Measurements from ENCODE around the gene PPP3R1. TPM values are rescaled to one million over a fixed set of nuclear protein-coding genes. Genes with fewer than 3 reads are reported as not detected.

Gene PPP3R1
- total and polyA plus RNA-seq, 9 of the 15 experiments (the other 6 are each of a cell fraction or from before 2014, with no cell fraction given): 3.7 to 70.0 (median 24.8) TPM

DNA sequence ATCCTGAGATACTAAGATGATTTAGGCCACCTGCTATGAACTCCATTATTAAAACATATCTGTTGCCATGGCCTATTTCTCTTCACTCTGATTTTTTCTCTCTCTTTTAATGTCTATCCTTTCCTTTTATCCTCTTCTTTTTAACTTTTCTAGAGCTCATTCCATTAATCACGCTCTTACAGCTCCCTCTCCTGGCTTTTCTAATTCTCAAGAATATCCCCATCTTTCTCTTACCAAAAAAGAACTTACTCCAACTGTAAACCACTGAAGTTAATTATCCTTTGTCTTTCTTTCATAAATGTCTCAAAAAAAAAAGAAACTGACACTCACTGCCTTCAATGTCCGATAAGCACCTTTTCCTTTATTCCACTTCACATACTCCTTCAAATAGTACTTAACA is 7.9 kb downstream of the PPP3R1 start:
- H3K9me1 ChIP-seq (ENCODE audit: control insufficient read depth, insufficient read depth, low read length): no peaks in the 10 kb centered on the region
- H3K36me3 ChIP-seq (ENCODE audit: control insufficient read depth, insufficient read depth, low read length): peaks cover 32% of the 10 kb centered on the region
- no peak overlapping the region for H3K9ac ChIP-seq (ENCODE audit: insufficient read depth in 1 of 2, low read depth in 2 of 2, low read length in 2 of 2)
- WGBS (ENCODE audit: insufficient coverage, low coverage, missing lambda C conversion rate): 55% methylated on average over 2 of the region's 2 CpGs
- FAIRE-seq (no peak), DNase-seq (ENCODE audit: extremely low read depth in 1 of 4, low spot score in 3 of 4) (no peak), ATAC-seq (no peak)
- H3K4me2 ChIP-seq (ENCODE audit: insufficient read depth, low read length): no peak overlapping the region
- H3K4me3 ChIP-seq: no peak overlapping the region
- no peak overlapping the region for H2AFZ ChIP-seq (ENCODE audit: low read depth, low read length)
- no peak overlapping the region for H3K27ac ChIP-seq (ENCODE audit: extremely low read depth, low read depth, low read length)
- no TSS peak for BruUV-seq (replicated peaks)
- no peaks in the 10 kb centered on the region for H3K9me3 ChIP-seq (replicated peaks; ENCODE audit: control insufficient read depth, insufficient read depth, low read depth, low read length)
- peaks cover 7 to 37% of the 10 kb centered on the region in 2 experiments; a peak in 4 of 5 replicates for H3K4me1 ChIP-seq (replicated peaks in 1 of 2; ENCODE audit: control insufficient read depth in 2 of 2, insufficient read depth in 2 of 2, low read length in 2 of 2)
- in situ Hi-C loops (cut with MboI) (no loop called here), intact Hi-C loops (cut with micrococcal nuclease) (loop anchor here (1.0 to 10.0 kb wide), 2 partner anchors 60 to 122 kb away; no protein-coding TSS in a partner anchor)
- H3K79me2 ChIP-seq (ENCODE audit: control insufficient read depth, insufficient read depth, low read length): peaks cover 100% of the 10 kb centered on the region
- ChIA-PET POLR2A (interaction anchor here (0.6 to 3.2 kb wide), 5 partner anchors 9 to 126 kb away, joined by 3 to 13 read pairs (median 3); no protein-coding TSS in a partner anchor), CTCF (ENCODE audit: low intra/inter-chr PET ratio) (interaction anchor here (0.6 to 1.9 kb wide), 3 partner anchors 8 to 488 kb away, joined by 3 to 10 read pairs (median 3); no protein-coding TSS in a partner anchor)
- peaks cover 48% of the 10 kb centered on the region for H4K20me1 ChIP-seq (replicated peaks; ENCODE audit: control insufficient read depth, insufficient read depth, low read length)
- no peaks in the 10 kb centered on the region for H3K27me3 ChIP-seq (ENCODE audit: control insufficient read depth in 2 of 2, insufficient read depth in 2 of 2, low read length in 2 of 2)
- no peak for TF ChIP-seq ZMIZ1 (IDR thresholded peaks at IDR 0.05; ENCODE audit: low read depth in 2 of 2, low read length in 2 of 2)
- TF ChIP-seq RAD21 (CRISPR knock-in tag; conservative IDR thresholded peaks at IDR 0.05 in 1 of 2, IDR thresholded peaks at IDR 0.05 in 1 of 2): peak; percentile 19 to 50; a peak in 3 of 4 replicates
- no peak for TF ChIP-seq ETS1 (conservative IDR thresholded peaks at IDR 0.05; ENCODE audit: control insufficient read depth, low read depth, low read length)
- TF ChIP-seq, protein P1, sequence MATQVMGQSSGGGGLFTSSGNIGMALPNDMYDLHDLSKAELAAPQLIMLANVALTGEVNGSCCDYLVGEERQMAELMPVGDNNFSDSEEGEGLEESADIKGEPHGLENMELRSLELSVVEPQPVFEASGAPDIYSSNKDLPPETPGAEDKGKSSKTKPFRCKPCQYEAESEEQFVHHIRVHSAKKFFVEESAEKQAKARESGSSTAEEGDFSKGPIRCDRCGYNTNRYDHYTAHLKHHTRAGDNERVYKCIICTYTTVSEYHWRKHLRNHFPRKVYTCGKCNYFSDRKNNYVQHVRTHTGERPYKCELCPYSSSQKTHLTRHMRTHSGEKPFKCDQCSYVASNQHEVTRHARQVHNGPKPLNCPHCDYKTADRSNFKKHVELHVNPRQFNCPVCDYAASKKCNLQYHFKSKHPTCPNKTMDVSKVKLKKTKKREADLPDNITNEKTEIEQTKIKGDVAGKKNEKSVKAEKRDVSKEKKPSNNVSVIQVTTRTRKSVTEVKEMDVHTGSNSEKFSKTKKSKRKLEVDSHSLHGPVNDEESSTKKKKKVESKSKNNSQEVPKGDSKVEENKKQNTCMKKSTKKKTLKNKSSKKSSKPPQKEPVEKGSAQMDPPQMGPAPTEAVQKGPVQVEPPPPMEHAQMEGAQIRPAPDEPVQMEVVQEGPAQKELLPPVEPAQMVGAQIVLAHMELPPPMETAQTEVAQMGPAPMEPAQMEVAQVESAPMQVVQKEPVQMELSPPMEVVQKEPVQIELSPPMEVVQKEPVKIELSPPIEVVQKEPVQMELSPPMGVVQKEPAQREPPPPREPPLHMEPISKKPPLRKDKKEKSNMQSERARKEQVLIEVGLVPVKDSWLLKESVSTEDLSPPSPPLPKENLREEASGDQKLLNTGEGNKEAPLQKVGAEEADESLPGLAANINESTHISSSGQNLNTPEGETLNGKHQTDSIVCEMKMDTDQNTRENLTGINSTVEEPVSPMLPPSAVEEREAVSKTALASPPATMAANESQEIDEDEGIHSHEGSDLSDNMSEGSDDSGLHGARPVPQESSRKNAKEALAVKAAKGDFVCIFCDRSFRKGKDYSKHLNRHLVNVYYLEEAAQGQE (IDR thresholded peaks at IDR 0.05; ENCODE audit: borderline replicate concordance): peak; percentile 12; the same call in 1 of the 2 replicates
- TF ChIP-seq, protein P1 (CRISPR knock-in tag; IDR thresholded peaks at IDR 0.05; ENCODE audit: low read depth): no peak
- 0 out of 4 replicates have a peak, but pooled peaks of 1 of the 2 experiments have one; percentile 51 for TF ChIP-seq ARNT (IDR thresholded peaks at IDR 0.05)
- peak; percentile 1; the same call in 1 of the 2 replicates for TF ChIP-seq ZNF316 (IDR thresholded peaks at IDR 0.05)
- TF ChIP-seq ZNF146 (CRISPR knock-in tag; IDR thresholded peaks at IDR 0.05; ENCODE audit: unreplicated experiment): no peak
- TF ChIP-seq CHD2 (IDR thresholded peaks at IDR 0.05; ENCODE audit: low read depth, low read length): no peak
- no peak for TF ChIP-seq BCOR (IDR thresholded peaks at IDR 0.05)

Measured in K562 (cell line).